ENCODE data around the gene BSG. TPM values are rescaled to one million over a fixed set of nuclear protein-coding genes. Genes with fewer than 3 reads are reported as not detected.
A peak's percentile ranks its signal among the peaks of the same experiment; 100 is the strongest.

Gene BSG
- total and polyA plus RNA-seq, 9 of the 15 experiments (the other 6 are each of a cell fraction or from before 2014, with no cell fraction given) = 4.6 to 495 (median 187) TPM

GRCh38 chr19:574658-575526 is 2.5 kb downstream of the BSG start (continued):
- TF ChIP-seq AFF1 (IDR thresholded peaks at IDR 0.05; ENCODE audit: low read depth in 1 of 2, partially characterized antibody in 2 of 2) (peak in 1 of 2 experiments; percentile 74), ZNF175 (CRISPR knock-in tag; IDR thresholded peaks at IDR 0.05; ENCODE audit: low read depth) (peak; percentile 79; the same call in 1 of the 2 replicates), LCOR (CRISPR knock-in tag; IDR thresholded peaks at IDR 0.05) (peak; percentile 80), ELF4 (CRISPR knock-in tag; IDR thresholded peaks at IDR 0.05) (peak; percentile 37; the same call in 1 of the 2 replicates), HES1 (IDR thresholded peaks at IDR 0.05; ENCODE audit: low read depth) (peak; percentile 77), KLF6 (CRISPR knock-in tag; IDR thresholded peaks at IDR 0.05; ENCODE audit: borderline replicate concordance) (0 out of 2 replicates have a peak, but pooled peaks have one; percentile 18), E2F3 (CRISPR knock-in tag; IDR thresholded peaks at IDR 0.05) (no peak), ZNF239 (CRISPR knock-in tag; IDR thresholded peaks at IDR 0.05) (0 out of 2 replicates have a peak, but pooled peaks have one; percentile 15), ZNF318 (IDR thresholded peaks at IDR 0.05; ENCODE audit: borderline replicate concordance in 1 of 2, low read depth in 1 of 2) (no peak), E2F1 (CRISPR knock-in tag; IDR thresholded peaks at IDR 0.05) (peak; percentile 46; the same call in 1 of the 2 replicates)
